Esophagus (tissue), 2 donors: ENCODE data around the gene KNDC1. TPM values are rescaled to one million over a fixed set of nuclear protein-coding genes. Genes with fewer than 3 reads are reported as not detected.

Experiments used
- H3K27ac ChIP-seq, 2 donors: one replicate each; pipeline ENCODE4 v1.5.1; 2013; ENCODE audit warnings: low read depth in 2 of 2, mild to moderate bottlenecking in 2 of 2, inconsistent platforms in 1 of 2, low read length in 1 of 2, moderate library complexity in 1 of 2
- H3K27me3 ChIP-seq, 2 donors: one replicate each; pipeline ENCODE4 v1.6.1; 2013; ENCODE audit warnings: low read length in 2 of 2, control low read depth in 1 of 2, mild to moderate bottlenecking in 1 of 2; ENCODE audit not compliant: insufficient read depth in 2 of 2, control insufficient read depth in 1 of 2
- H3K36me3 ChIP-seq, 2 donors: one replicate each; pipeline ENCODE4 v1.6.1; 2013; ENCODE audit warnings: low read length in 1 of 2; ENCODE audit not compliant: control insufficient read depth in 2 of 2, insufficient read depth in 2 of 2
- H3K4me1 ChIP-seq, 2 donors: one replicate each; pipeline ENCODE4 v1.6.1; 2013; ENCODE audit warnings: low read length in 1 of 2; ENCODE audit not compliant: control insufficient read depth in 2 of 2, insufficient read depth in 2 of 2
- H3K4me3 ChIP-seq, 2 donors: one replicate each; pipeline ENCODE4 v1.5.1; 2013; ENCODE audit warnings: low read length in 2 of 2, mild to moderate bottlenecking in 2 of 2, low read depth in 1 of 2, moderate library complexity in 1 of 2
- H3K9me3 ChIP-seq, 2 donors: one replicate each; pipeline ENCODE4 v1.6.1; 2013; ENCODE audit warnings: mild to moderate bottlenecking in 2 of 2, low read depth in 1 of 2, low read length in 1 of 2, moderate library complexity in 1 of 2; ENCODE audit not compliant: control insufficient read depth in 2 of 2, insufficient read depth in 1 of 2
- WGBS, 2 donors: extraction: QIAGEN DNeasy Blood & Tissue Kit; methylation state at CpG; one replicate each; pipeline ENCODE4 v1.1.7; 2013; 5-methylcytosine and 5-hydroxymethylcytosine counted together
- polyA plus RNA-seq, 2 donors: library from polyadenylated mRNA; stranded (reverse); fragments of 200-250 nt; gene quantifications; one replicate each; pipeline ENCODE4 v1.2.3, GENCODE V29; 2013
- donor health status: healthy with polysubstance abuse.
- donor health status: Bipolar disorder and iron deficiency.

The KNDC1 gene
- polyA plus RNA-seq, 2 donors: 0.16 to 0.39 TPM

GRCh38 chr10:133183646-133184378 lies 23.8 kb downstream of the KNDC1 start:
- H3K4me1 ChIP-seq: peaks cover 0 to 2% of the 10 kb centered on the region in 2 donors
- WGBS, 2 donors: 81 to 87% methylated on average over 21 of the region's 21 CpGs

GRCh38 chr10:133184591-133185244 lies 24.7 kb downstream of the KNDC1 start:
- Histone ChIP-seq H3K9me3 (peaks cover 0 to 16% of the 10 kb centered on the region in 2 donors), H3K27ac (no peak overlapping the region), H3K4me3 (no peak overlapping the region), H3K27me3 (no peaks in the 10 kb centered on the region), H3K36me3 (no peaks in the 10 kb centered on the region), H3K4me1 (peaks cover 0 to 2% of the 10 kb centered on the region in 2 donors)
- WGBS, 2 donors: 83 to 89% methylated on average over 23 of the region's 23 CpGs

More at GRCh38 chr10:133183646-133184378, 23.8 kb downstream of the KNDC1 start:
- Histone ChIP-seq H3K27ac (no peak overlapping the region), H3K27me3 (no peaks in the 10 kb centered on the region), H3K9me3 (peaks cover 0 to 16% of the 10 kb centered on the region in 2 donors), H3K4me3 (no peak overlapping the region), H3K36me3 (no peaks in the 10 kb centered on the region)

- peaks cover 0 to 2% of the 10 kb centered on the region in 2 donors for H3K4me1 ChIP-seq
- WGBS, 2 donors: 56 to 71% methylated on average over 10 to 11 of the region's 11 CpGs
- peaks cover 0 to 17% of the 10 kb centered on the region in 2 donors for H3K9me3 ChIP-seq
- no peak overlapping the region for H3K4me3 ChIP-seq
- no peaks in the 10 kb centered on the region for H3K27me3 ChIP-seq
- H3K36me3 ChIP-seq: no peaks in the 10 kb centered on the region
- H3K27ac ChIP-seq: no peak overlapping the region
Measured at GRCh38 chr10:133185421-133185820, 25.4 kb downstream of the KNDC1 start.

GRCh38 chr10:133185916-133186315 lies 25.9 kb downstream of the KNDC1 start:
- peaks cover 0 to 2% of the 10 kb centered on the region in 2 donors for H3K4me1 ChIP-seq
- H3K4me3 ChIP-seq: no peak overlapping the region
- 66 to 75% methylated on average over 23 to 27 of the region's 27 CpGs for WGBS, 2 donors
- no peak overlapping the region for H3K27ac ChIP-seq
- H3K36me3 ChIP-seq: no peaks in the 10 kb centered on the region
- H3K27me3 ChIP-seq: no peaks in the 10 kb centered on the region
- peaks cover 0 to 17% of the 10 kb centered on the region in 2 donors for H3K9me3 ChIP-seq

- H3K36me3 ChIP-seq: no peaks in the 10 kb centered on the region
- WGBS, 2 donors: 63 to 67% methylated on average over 34 of the region's 34 CpGs
- no peak overlapping the region for H3K4me3 ChIP-seq
- H3K27ac ChIP-seq: no peak overlapping the region
- H3K27me3 ChIP-seq: no peaks in the 10 kb centered on the region
- peaks cover 0 to 2% of the 10 kb centered on the region in 2 donors for H3K4me1 ChIP-seq
- peaks cover 0 to 17% of the 10 kb centered on the region in 2 donors for H3K9me3 ChIP-seq
Measured at GRCh38 chr10:133186416-133187090, 26.5 kb downstream of the KNDC1 start.

- WGBS, 2 donors: 77 to 88% methylated on average over 38 of the region's 38 CpGs
- Histone ChIP-seq H3K27ac (no peak overlapping the region), H3K4me1 (peaks cover 0 to under 1% of the 10 kb centered on the region in 2 donors), H3K36me3 (no peaks in the 10 kb centered on the region), H3K9me3 (peaks cover 0 to 20% of the 10 kb centered on the region in 2 donors), H3K27me3 (no peaks in the 10 kb centered on the region), H3K4me3 (no peak overlapping the region)
Measured at GRCh38 chr10:133187091-133187905, 27.3 kb downstream of the KNDC1 start.

- H3K4me1 ChIP-seq: no peaks in the 10 kb centered on the region
- H3K36me3 ChIP-seq: no peaks in the 10 kb centered on the region
- H3K27ac ChIP-seq: no peak overlapping the region
- 81 to 87% methylated on average over 38 of the region's 38 CpGs for WGBS, 2 donors
- no peak overlapping the region for H3K4me3 ChIP-seq
- H3K9me3 ChIP-seq: peaks cover 0 to 20% of the 10 kb centered on the region in 2 donors
- no peaks in the 10 kb centered on the region for H3K27me3 ChIP-seq
Measured at GRCh38 chr10:133187906-133188681, 28.1 kb downstream of the KNDC1 start.

- no peaks in the 10 kb centered on the region for H3K4me1 ChIP-seq
- WGBS, 2 donors: 84 to 89% methylated on average over 16 to 22 of the region's 22 CpGs
- no peaks in the 10 kb centered on the region for H3K36me3 ChIP-seq
- H3K27ac ChIP-seq: no peak overlapping the region
- H3K27me3 ChIP-seq: no peaks in the 10 kb centered on the region
- no peak overlapping the region for H3K4me3 ChIP-seq
- H3K9me3 ChIP-seq: peaks cover 0 to 16% of the 10 kb centered on the region in 2 donors
Measured at GRCh38 chr10:133189256-133189655, 29.2 kb downstream of the KNDC1 start.
